ENCODE measurements around the gene LOXL1. TPM values are rescaled to one million over a fixed set of nuclear protein-coding genes. Genes with fewer than 3 reads are reported as not detected.

Gene LOXL1
- total and polyA plus RNA-seq, 2 donors (not counting 1 experiment from before 2014, with no cell fraction given): 0.21 to 0.49 TPM

GRCh38 chr15:73906346-73907034 is 19.8 kb upstream of the LOXL1 start:
- Mint-ChIP-seq H3K9me3 (ENCODE audit: insufficient read depth) (no peaks in the 10 kb centered on the region), H3K27ac (no peak overlapping the region), H3K4me3 (no peak overlapping the region), H3K4me1 (peaks cover 2% of the 10 kb centered on the region), H3K27me3 (peaks cover 14% of the 10 kb centered on the region)
- H2AFZ ChIP-seq (ENCODE audit: insufficient read depth, low read depth, low read length, poor library complexity, severe bottlenecking): no peak overlapping the region
- H3K4me2 ChIP-seq (replicated peaks; ENCODE audit: low read depth, low read length, poor library complexity, severe bottlenecking): no peak overlapping the region
- ChIA-PET CTCF (interaction anchor here (0.8 to 2.9 kb wide), 7 partner anchors 8 to 35 kb away, joined by 3 to 9 read pairs (median 6); partner anchors contain the start of gene LOXL1), POLR2A (no interaction called here)
- no peaks in the 10 kb centered on the region for H3K79me2 ChIP-seq (ENCODE audit: control insufficient read depth, insufficient read depth, low read length)
- no peaks in the 10 kb centered on the region for H3K9me3 ChIP-seq (ENCODE audit: control extremely low read depth in 1 of 3, control insufficient read depth in 2 of 3, insufficient read depth in 1 of 3, low read length in 2 of 3)
- H3K9ac ChIP-seq (ENCODE audit: low read length): no peak overlapping the region
- H3K27ac ChIP-seq (ENCODE audit: low read length in 2 of 2): no peak overlapping the region
- no peaks in the 10 kb centered on the region for H3K36me3 ChIP-seq (replicated peaks in 1 of 2; ENCODE audit: control extremely low read depth in 1 of 2, control insufficient read depth in 1 of 2, extremely low read depth in 1 of 2, insufficient read depth in 2 of 2, low read length in 1 of 2)
- ATAC-seq (ENCODE audit: low read depth) (no peak), DNase-seq (no peak)
- intact Hi-C loops (cut with micrococcal nuclease): no loop called here
- H4K20me1 ChIP-seq (ENCODE audit: control insufficient read depth, insufficient read depth, low read length, poor library complexity, severe bottlenecking): no peaks in the 10 kb centered on the region
- no peak overlapping the region for H3K4me3 ChIP-seq (ENCODE audit: control extremely low read depth in 1 of 5, extremely low read depth in 1 of 5, insufficient read depth in 1 of 5, low read depth in 2 of 5, low read length in 4 of 5)
- WGBS (ENCODE audit: insufficient coverage): 75% methylated on average over 1 of the region's 4 CpGs
- H3K4me1 ChIP-seq (ENCODE audit: control insufficient read depth in 2 of 2, insufficient read depth in 2 of 2, low read length in 2 of 2): no peaks in the 10 kb centered on the region
- peaks cover 0 to 7% (median 0%) of the 10 kb centered on the region in 4 experiments for H3K27me3 ChIP-seq (replicated peaks in 1 of 4; ENCODE audit: control extremely low read depth in 1 of 4, control insufficient read depth in 3 of 4, insufficient read depth in 4 of 4, low read length in 3 of 4)
- no peak for TF ChIP-seq EZH2 (IDR thresholded peaks at IDR 0.05; ENCODE audit: borderline replicate concordance, insufficient read depth, low read depth, low read length, poor library complexity, severe bottlenecking)
- TF ChIP-seq, protein P1, sequence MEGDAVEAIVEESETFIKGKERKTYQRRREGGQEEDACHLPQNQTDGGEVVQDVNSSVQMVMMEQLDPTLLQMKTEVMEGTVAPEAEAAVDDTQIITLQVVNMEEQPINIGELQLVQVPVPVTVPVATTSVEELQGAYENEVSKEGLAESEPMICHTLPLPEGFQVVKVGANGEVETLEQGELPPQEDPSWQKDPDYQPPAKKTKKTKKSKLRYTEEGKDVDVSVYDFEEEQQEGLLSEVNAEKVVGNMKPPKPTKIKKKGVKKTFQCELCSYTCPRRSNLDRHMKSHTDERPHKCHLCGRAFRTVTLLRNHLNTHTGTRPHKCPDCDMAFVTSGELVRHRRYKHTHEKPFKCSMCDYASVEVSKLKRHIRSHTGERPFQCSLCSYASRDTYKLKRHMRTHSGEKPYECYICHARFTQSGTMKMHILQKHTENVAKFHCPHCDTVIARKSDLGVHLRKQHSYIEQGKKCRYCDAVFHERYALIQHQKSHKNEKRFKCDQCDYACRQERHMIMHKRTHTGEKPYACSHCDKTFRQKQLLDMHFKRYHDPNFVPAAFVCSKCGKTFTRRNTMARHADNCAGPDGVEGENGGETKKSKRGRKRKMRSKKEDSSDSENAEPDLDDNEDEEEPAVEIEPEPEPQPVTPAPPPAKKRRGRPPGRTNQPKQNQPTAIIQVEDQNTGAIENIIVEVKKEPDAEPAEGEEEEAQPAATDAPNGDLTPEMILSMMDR (IDR thresholded peaks at IDR 0.05): no peak

- Histone ChIP-seq H3K4me2 (replicated peaks; ENCODE audit: low read depth, low read length, poor library complexity, severe bottlenecking) (no peak overlapping the region), H3K4me3 (ENCODE audit: control extremely low read depth in 1 of 5, extremely low read depth in 1 of 5, insufficient read depth in 1 of 5, low read depth in 2 of 5, low read length in 4 of 5) (no peak overlapping the region), H3K79me2 (ENCODE audit: control insufficient read depth, insufficient read depth, low read length) (no peaks in the 10 kb centered on the region), H3K27ac (ENCODE audit: low read length in 2 of 2) (no peak overlapping the region), H4K20me1 (ENCODE audit: control insufficient read depth, insufficient read depth, low read length, poor library complexity, severe bottlenecking) (no peaks in the 10 kb centered on the region), H3K9ac (ENCODE audit: low read length) (no peak overlapping the region), H3K27me3 (replicated peaks in 1 of 4; ENCODE audit: control extremely low read depth in 1 of 4, control insufficient read depth in 3 of 4, insufficient read depth in 4 of 4, low read length in 3 of 4) (peaks cover 0 to 9% (median 0%) of the 10 kb centered on the region in 4 experiments), H3K4me1 (ENCODE audit: control insufficient read depth in 2 of 2, insufficient read depth in 2 of 2, low read length in 2 of 2) (no peaks in the 10 kb centered on the region), H3K9me3 (ENCODE audit: control extremely low read depth in 1 of 3, control insufficient read depth in 2 of 3, insufficient read depth in 1 of 3, low read length in 2 of 3) (no peaks in the 10 kb centered on the region), H2AFZ (ENCODE audit: insufficient read depth, low read depth, low read length, poor library complexity, severe bottlenecking) (no peak overlapping the region), H3K36me3 (replicated peaks in 1 of 2; ENCODE audit: control extremely low read depth in 1 of 2, control insufficient read depth in 1 of 2, extremely low read depth in 1 of 2, insufficient read depth in 2 of 2, low read length in 1 of 2) (no peaks in the 10 kb centered on the region)
- ATAC-seq (ENCODE audit: low read depth) (no peak), DNase-seq (no peak)
- peaks cover 14% of the 10 kb centered on the region for H3K27me3 Mint-ChIP-seq
- CTCF ChIA-PET: interaction anchor here (0.8 to 2.9 kb wide), 8 partner anchors 9 to 36 kb away, joined by 3 to 9 read pairs (median 5); partner anchors contain the start of gene LOXL1
- no peak overlapping the region for H3K4me3 Mint-ChIP-seq
- POLR2A ChIA-PET: no interaction called here
- intact Hi-C loops (cut with micrococcal nuclease): no loop called here
- no peak overlapping the region for H3K27ac Mint-ChIP-seq
- no peak for TF ChIP-seq EZH2 (IDR thresholded peaks at IDR 0.05; ENCODE audit: borderline replicate concordance, insufficient read depth, low read depth, low read length, poor library complexity, severe bottlenecking)
- TF ChIP-seq, protein P1 (IDR thresholded peaks at IDR 0.05): no peak
- WGBS (ENCODE audit: insufficient coverage): 13% methylated on average over 2 of the region's 2 CpGs
- H3K4me1 Mint-ChIP-seq: peaks cover 2% of the 10 kb centered on the region
- no peaks in the 10 kb centered on the region for H3K9me3 Mint-ChIP-seq (ENCODE audit: insufficient read depth)
These were observed 19.2 kb upstream of the LOXL1 start for GRCh38 chr15:73907035-73907408.

All from B cell (primary cell).